GM12878 (cell line): ENCODE data around the gene TMPRSS3. TPM values are rescaled to one million over a fixed set of nuclear protein-coding genes. Genes with fewer than 3 reads are reported as not detected.

Experiments
- ATAC-seq: fragments of 200-7000 bp; cut with Tn5 transposase; 3 replicates; pipeline ENCODE4 v1.9.1; 2020; ENCODE audit warnings: mild to moderate bottlenecking, moderate library complexity
- BruUV-seq: library from RNA; stranded (reverse); fragments of 400-500 nt; replicated peaks from 2 replicates; lab custom pipeline; 2021; lab: Mats Ljungman, UMichigan
- CTCF ChIA-PET: fragments of 300-600 bp; sonication (Branson Sonifier 250); formaldehyde crosslinking; extraction: SDS; loops from one replicate; lab custom pipeline; 2021; ENCODE audit warnings: inconsistent platforms; lab: Yijun Ruan, JAX
- POLR2A ChIA-PET: fragments of 350-600 bp; formaldehyde crosslinking; extraction: SDS; loops from one replicate; lab custom pipeline; 2021; ENCODE audit warnings: inconsistent platforms; lab: Charles Lee
- RAD21 ChIA-PET: fragments of 300-600 bp; sonication (Branson Sonifier 250); formaldehyde crosslinking; loops from one replicate; lab custom pipeline; 2023; ENCODE audit warnings: antibody characterized with exemption; ENCODE audit not compliant: unreplicated experiment; lab: Charles Lee
- SMC1A ChIA-PET: fragments of 300-600 bp; sonication (Branson Sonifier 250); formaldehyde crosslinking; loops from one replicate; lab custom pipeline; 2023; ENCODE audit not compliant: unreplicated experiment, uncharacterized antibody; lab: Charles Lee
- DNase-seq: peaks from one replicate; pipeline ENCODE4 v3.0.0-alpha.2; 2011; ENCODE audit warnings: low read depth, low spot score
- FAIRE-seq: peaks from 3 replicates; lab custom pipeline; 2011; peaks lifted over from hg19 to GRCh38; lab: Jason Lieb, UNC
- H2AFZ ChIP-seq: 2 replicates; pipeline ENCODE4 v1.6.0; 2011; ENCODE audit warnings: low read depth, low read length, control low read depth; ENCODE audit not compliant: control insufficient read depth
- H3K27ac ChIP-seq: 2 replicates; pipeline ENCODE4 v1.5.1; 2011; ENCODE audit warnings: control low read depth; ENCODE audit not compliant: control insufficient read depth, insufficient read depth
- H3K27me3 ChIP-seq, 2 experiments: replicated peaks in 1 of 2; 2 replicates each; pipeline versions ENCODE4 v1.6.0 to v1.6.1; 2011; ENCODE audit warnings: low read length in 1 of 2; ENCODE audit not compliant: control insufficient read depth in 2 of 2, insufficient read depth in 2 of 2
- H3K36me3 ChIP-seq, 2 experiments: 2 replicates each; pipeline ENCODE4 v1.5.1; 2011; ENCODE audit warnings: low read length in 1 of 2; ENCODE audit not compliant: control insufficient read depth in 2 of 2, insufficient read depth in 2 of 2
- H3K4me1 ChIP-seq: 2 replicates; pipeline ENCODE4 v1.6.1; 2011; ENCODE audit warnings: mild to moderate bottlenecking, low read length, moderate library complexity, mixed read lengths; ENCODE audit not compliant: control insufficient read depth, insufficient read depth
- H3K4me2 ChIP-seq: 2 replicates; pipeline ENCODE4 v1.6.0; 2011; ENCODE audit warnings: control low read depth; ENCODE audit not compliant: control insufficient read depth, insufficient read depth
- H3K4me3 ChIP-seq: fragments of 200-600 bp; sonication (generic); 2 replicates; pipeline ENCODE4 v1.5.1; 2016
- H3K79me2 ChIP-seq: 2 replicates; pipeline ENCODE4 v1.6.0; 2011; ENCODE audit warnings: low read length; ENCODE audit not compliant: control insufficient read depth, insufficient read depth
- H3K9ac ChIP-seq: 2 replicates; pipeline ENCODE4 v1.8.0; 2011; ENCODE audit warnings: low read length, control low read depth, mixed read lengths; ENCODE audit not compliant: control insufficient read depth, insufficient read depth
- H3K9me3 ChIP-seq: replicated peaks from 3 replicates; pipeline ENCODE4 v1.5.1; 2011; ENCODE audit warnings: mild to moderate bottlenecking, low read length; ENCODE audit not compliant: control insufficient read depth, insufficient read depth
- H4K20me1 ChIP-seq: 2 replicates; pipeline ENCODE4 v1.6.0; 2011; ENCODE audit not compliant: control insufficient read depth, insufficient read depth
- ATF7 ChIP-seq: fragments of 450-650 bp; IDR thresholded peaks from 2 replicates; pipeline ENCODE4 v1.6.1; 2016; ENCODE audit warnings: low read depth, mild to moderate bottlenecking
- BCL3 ChIP-seq: IDR thresholded peaks from 2 replicates; pipeline ENCODE4 v1.6.1; 2011; ENCODE audit warnings: borderline replicate concordance, low read depth, mild to moderate bottlenecking, moderate library complexity, low read length; ENCODE audit not compliant: insufficient read depth, poor library complexity, severe bottlenecking
- HCFC1 ChIP-seq: fragments of 150-350 bp; IDR thresholded peaks from 2 replicates; pipeline ENCODE4 v1.6.1; 2014; ENCODE audit warnings: low read length
- HDGF ChIP-seq: fragments of 450-650 bp; IDR thresholded peaks from 2 replicates; pipeline ENCODE4 v1.6.1; 2016; ENCODE audit warnings: antibody characterized with exemption
- IRF4 ChIP-seq: IDR thresholded peaks from 2 replicates; pipeline ENCODE4 v1.6.1; 2011; ENCODE audit warnings: low read depth, low read length
- NFIC ChIP-seq: IDR thresholded peaks from 2 replicates; pipeline ENCODE4 v1.6.1; 2012; ENCODE audit warnings: low read depth, mild to moderate bottlenecking, inconsistent platforms, low read length, moderate library complexity
- NFYA ChIP-seq: IDR thresholded peaks from 2 replicates; pipeline ENCODE4 v1.6.1; 2011; ENCODE audit warnings: low read depth, mild to moderate bottlenecking, low read length, improper control_type of control experiment, borderline replicate concordance
- RAD21 ChIP-seq: IDR thresholded peaks from 2 replicates; pipeline ENCODE4 v1.6.1; 2011; ENCODE audit warnings: mild to moderate bottlenecking, low read depth, low read length, moderate library complexity; ENCODE audit not compliant: insufficient read depth
- SMC3 ChIP-seq: IDR thresholded peaks from 2 replicates; pipeline ENCODE4 v1.6.1; 2011; ENCODE audit warnings: low read length, improper control_type of control experiment, borderline replicate concordance
- ZBED1 ChIP-seq: IDR thresholded peaks from 2 replicates; pipeline ENCODE4 v1.6.1; 2016; ENCODE audit warnings: borderline replicate concordance
- WGBS: methylation state at CpG from one replicate; pipeline ENCODE4 v1.1.6; 2016; ENCODE audit warnings: low lambda C conversion rate; ENCODE audit not compliant: insufficient replicate concordance, insufficient coverage; ENCODE audit errors: missing lambda C conversion rate; 5-methylcytosine and 5-hydroxymethylcytosine counted together
- in situ Hi-C: fragments of 300-500 bp; cut with MboI; formaldehyde crosslinking; loops from 9 replicates; pipeline ENCODE4 v1.14.3; 2018; ENCODE audit warnings: mixed read lengths
- intact Hi-C: fragments of 100-400 bp; cut with micrococcal nuclease; formaldehyde crosslinking; loops from one replicate; pipeline ENCODE4 v1.14.2; 2022; ENCODE audit not compliant: unreplicated experiment
- polyA plus RNA-seq, 11 experiments: library from polyadenylated mRNA; depleted of rRNA in 4 of 11; unstranded in 6 of 11; stranded (reverse) in 5 of 11; fragments of >200 nt; fragmentation: Nextera tagmentation in 4 of 11; fragmentation: Illumina TruSeq in 1 of 11; extraction: Ambion mirVana in 4 of 11; extraction: Trizol in 1 of 11; gene quantifications; 1 replicate in 1 of 11; 2 replicates in 10 of 11; pipeline versions ENCODE4 v1.2.1 to v1.2.3, GENCODE V29; 2011 to 2016; ENCODE audit warnings: inconsistent platforms in 2 of 11, missing spikeins in 2 of 11, low read depth in 1 of 11
- total RNA-seq, 4 experiments: library from RNA; depleted of rRNA in 3 of 4; stranded (reverse); fragments of >200 nt in 3 of 4; fragmentation: Illumina TruSeq in 1 of 4; extraction: Trizol in 1 of 4; gene quantifications; 2 replicates each; pipeline versions ENCODE4 v1.2.1 to v1.2.3, GENCODE V29; 2013 to 2021
- TF ChIP-seq, protein P1 (sequence below): IDR thresholded peaks from 2 replicates; pipeline ENCODE4 v1.6.1; 2011; ENCODE audit warnings: mild to moderate bottlenecking, low read depth, low read length, moderate library complexity; ENCODE audit not compliant: insufficient replicate concordance
- TF ChIP-seq, protein P2 (sequence below), 3 experiments: IDR thresholded peaks in 2 of 3; conservative IDR thresholded peaks in 1 of 3; 2 replicates each; pipeline ENCODE4 v1.5.1; 2011; ENCODE audit warnings: low read depth in 3 of 3, low read length in 3 of 3, mild to moderate bottlenecking in 3 of 3, control low read depth in 2 of 3, moderate library complexity in 2 of 3, inconsistent platforms in 1 of 3, mixed read lengths in 1 of 3; ENCODE audit not compliant: control insufficient read depth in 2 of 3, insufficient read depth in 1 of 3; ENCODE audit errors: extremely low read depth in 1 of 3

Gene TMPRSS3
- total and polyA plus RNA-seq, 10 of the 15 experiments (the other 5 are each of a cell fraction or from before 2014, with no cell fraction given): 0.51 to 1.5 (median 0.82) TPM; not detected in 1

DNA sequence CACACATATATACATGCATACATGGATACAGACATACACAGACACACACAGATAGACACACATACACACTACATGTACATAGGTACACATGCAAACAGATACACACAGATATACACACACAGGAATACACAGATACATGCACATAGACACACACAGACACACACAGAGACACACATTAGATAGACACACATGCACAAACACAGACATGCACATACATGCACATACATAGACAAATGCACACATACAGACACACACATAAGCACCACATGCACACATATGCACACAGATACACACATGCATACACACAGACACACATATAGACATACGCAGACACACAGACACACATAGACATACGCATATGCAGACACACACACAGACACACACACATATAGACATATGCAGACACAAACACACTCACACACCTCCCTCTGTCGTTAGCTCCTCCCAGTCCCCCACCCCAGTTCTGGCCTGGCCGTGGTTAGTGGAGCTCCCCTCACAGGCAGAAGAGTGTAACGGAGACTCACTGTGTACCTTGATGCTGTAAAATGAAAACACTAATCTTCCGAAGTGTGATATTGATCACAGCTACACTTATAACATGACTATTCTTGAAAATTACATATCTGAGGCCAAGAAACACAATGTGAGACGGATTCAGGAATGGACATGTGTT, 15.5 kb upstream of the TMPRSS3 start:
- Histone ChIP-seq H3K36me3 (no peaks in the 10 kb centered on the region), H3K27ac (no peak overlapping the region), H3K4me1 (peaks cover 42% of the 10 kb centered on the region), H3K9ac (no peak overlapping the region), H4K20me1 (no peaks in the 10 kb centered on the region), H3K79me2 (no peaks in the 10 kb centered on the region), H3K4me2 (no peak overlapping the region), H3K4me3 (no peak overlapping the region), H3K27me3 (no peaks in the 10 kb centered on the region), H3K9me3 (no peaks in the 10 kb centered on the region; the same call in 2 of the 3 replicates), H2AFZ (no peak overlapping the region)
- ChIA-PET POLR2A (interaction anchor here (0.6 to 5.4 kb wide), 2 partner anchors 9 to 13 kb away, joined by 3 to 34 read pairs; partner anchors contain the start of gene UBASH3A), RAD21 (interaction anchor here (1.4 to 3.0 kb wide), 3 partner anchors 10 to 101 kb away, joined by 3 to 11 read pairs (median 4); no protein-coding TSS in a partner anchor), SMC1A (interaction anchor here (0.9 to 6.1 kb wide), 6 partner anchors 11 to 101 kb away, joined by 3 to 49 read pairs (median 4); no protein-coding TSS in a partner anchor), CTCF (interaction anchor here (0.6 to 1.3 kb wide), 4 partner anchors 11 to 73 kb away, joined by 3 to 5 read pairs (median 4); no protein-coding TSS in a partner anchor)
- DNase-seq (no peak), ATAC-seq (no peak), FAIRE-seq (no peak)
- WGBS: 55% methylated on average over 7 of the region's 7 CpGs
- intact Hi-C loops: no loop called here
- BruUV-seq: no TSS peak
- TF ChIP-seq HCFC1: no peak
- no peak for TF ChIP-seq NFYA
- TF ChIP-seq, protein P1, sequence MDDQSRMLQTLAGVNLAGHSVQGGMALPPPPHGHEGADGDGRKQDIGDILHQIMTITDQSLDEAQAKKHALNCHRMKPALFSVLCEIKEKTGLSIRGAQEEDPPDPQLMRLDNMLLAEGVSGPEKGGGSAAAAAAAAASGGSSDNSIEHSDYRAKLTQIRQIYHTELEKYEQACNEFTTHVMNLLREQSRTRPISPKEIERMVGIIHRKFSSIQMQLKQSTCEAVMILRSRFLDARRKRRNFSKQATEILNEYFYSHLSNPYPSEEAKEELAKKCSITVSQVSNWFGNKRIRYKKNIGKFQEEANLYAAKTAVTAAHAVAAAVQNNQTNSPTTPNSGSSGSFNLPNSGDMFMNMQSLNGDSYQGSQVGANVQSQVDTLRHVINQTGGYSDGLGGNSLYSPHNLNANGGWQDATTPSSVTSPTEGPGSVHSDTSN: peak; percentile 29
- peak; percentile 85 for TF ChIP-seq BCL3
- TF ChIP-seq ZBED1: no peak
- peak; percentile 45 for TF ChIP-seq RAD21
- TF ChIP-seq HDGF: peak; percentile 86; the same call in 1 of the 2 replicates
- TF ChIP-seq, protein P2, sequence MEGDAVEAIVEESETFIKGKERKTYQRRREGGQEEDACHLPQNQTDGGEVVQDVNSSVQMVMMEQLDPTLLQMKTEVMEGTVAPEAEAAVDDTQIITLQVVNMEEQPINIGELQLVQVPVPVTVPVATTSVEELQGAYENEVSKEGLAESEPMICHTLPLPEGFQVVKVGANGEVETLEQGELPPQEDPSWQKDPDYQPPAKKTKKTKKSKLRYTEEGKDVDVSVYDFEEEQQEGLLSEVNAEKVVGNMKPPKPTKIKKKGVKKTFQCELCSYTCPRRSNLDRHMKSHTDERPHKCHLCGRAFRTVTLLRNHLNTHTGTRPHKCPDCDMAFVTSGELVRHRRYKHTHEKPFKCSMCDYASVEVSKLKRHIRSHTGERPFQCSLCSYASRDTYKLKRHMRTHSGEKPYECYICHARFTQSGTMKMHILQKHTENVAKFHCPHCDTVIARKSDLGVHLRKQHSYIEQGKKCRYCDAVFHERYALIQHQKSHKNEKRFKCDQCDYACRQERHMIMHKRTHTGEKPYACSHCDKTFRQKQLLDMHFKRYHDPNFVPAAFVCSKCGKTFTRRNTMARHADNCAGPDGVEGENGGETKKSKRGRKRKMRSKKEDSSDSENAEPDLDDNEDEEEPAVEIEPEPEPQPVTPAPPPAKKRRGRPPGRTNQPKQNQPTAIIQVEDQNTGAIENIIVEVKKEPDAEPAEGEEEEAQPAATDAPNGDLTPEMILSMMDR (IDR thresholded peaks at IDR 0.05 in 2 of 3, conservative IDR thresholded peaks at IDR 0.05 in 1 of 3; ENCODE audit: control insufficient read depth in 2 of 3, extremely low read depth in 1 of 3, insufficient read depth in 1 of 3, low read depth in 3 of 3, low read length in 3 of 3): 0 out of 6 replicates have a peak, but pooled peaks of 1 of the 3 experiments have one; percentile 9
- 0 out of 2 replicates have a peak, but pooled peaks have one; percentile 7 for TF ChIP-seq IRF4
- no peak for TF ChIP-seq ATF7
- TF ChIP-seq NFIC: no peak
- TF ChIP-seq SMC3: peak; percentile 10; the same call in 1 of the 2 replicates
- in situ Hi-C loops: no loop called here
